Measurements from ENCODE around the gene CNNM4. TPM values are rescaled to one million over a fixed set of nuclear protein-coding genes. Genes with fewer than 3 reads are reported as not detected.

The CNNM4 gene
- polyA plus RNA-seq, 1 of the 3 experiments (the other 2 are of a cell fraction): 5.5 TPM

DNA sequence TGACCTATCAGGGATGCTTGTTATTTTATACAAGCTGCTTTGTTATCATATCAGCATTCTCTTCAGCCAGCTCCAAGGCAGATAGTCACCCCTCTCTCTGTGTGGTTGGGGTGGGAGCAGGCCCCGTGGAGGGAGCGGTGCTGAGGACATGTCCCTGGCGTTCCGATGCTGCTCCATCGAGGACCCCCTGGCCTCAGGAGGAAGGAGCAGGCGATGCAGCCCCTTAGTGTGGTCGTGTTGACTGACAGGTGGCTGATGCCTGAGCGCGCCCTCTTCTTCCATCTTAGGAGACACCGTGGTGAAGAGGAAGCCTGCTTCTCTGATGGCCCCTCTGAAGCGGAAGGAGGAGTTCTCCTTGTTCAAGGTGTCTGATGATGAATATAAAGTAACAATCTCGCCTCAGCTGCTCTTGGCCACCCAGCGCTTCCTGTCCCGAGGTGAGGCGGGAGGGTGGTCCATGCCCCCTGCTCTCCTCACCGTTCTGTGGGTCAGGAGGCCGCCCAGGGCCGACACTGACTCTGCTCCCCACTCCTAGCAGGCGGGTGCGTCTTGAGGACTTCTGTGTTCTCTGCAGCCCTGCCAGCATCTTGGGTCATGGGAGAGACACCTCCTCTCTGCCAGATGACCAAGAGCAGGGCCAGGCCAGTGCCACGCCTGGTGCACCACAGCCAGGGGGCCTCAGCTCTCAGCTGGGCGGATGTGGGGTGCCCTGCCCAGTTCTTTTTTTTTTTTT is 66.0 kb downstream of the CNNM4 start (continued):
- TF ChIP-seq TEAD4 (IDR thresholded peaks at IDR 0.05; ENCODE audit: borderline replicate concordance, insufficient read depth) (no peak), SIN3A (IDR thresholded peaks at IDR 0.05; ENCODE audit: borderline replicate concordance, low read depth, low read length) (no peak)

DNA sequence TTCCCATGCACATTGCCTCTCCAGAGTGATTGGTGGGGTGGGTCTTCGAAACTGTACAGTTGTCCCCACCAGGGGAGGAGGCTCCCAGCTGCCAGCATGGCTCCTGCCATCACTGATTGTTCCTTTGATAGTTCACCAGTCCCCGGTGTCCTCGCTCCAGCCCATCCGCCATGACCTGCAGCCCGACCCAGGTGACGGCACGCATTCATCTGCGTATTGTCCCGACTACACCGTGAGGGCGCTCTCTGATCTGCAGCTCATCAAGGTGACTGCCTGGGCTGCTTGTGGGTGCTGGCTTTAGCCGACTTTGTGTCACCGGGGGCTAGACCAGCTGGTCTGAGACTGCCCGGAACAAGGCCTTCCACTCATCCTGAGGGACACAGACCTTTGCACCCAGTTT is 67.7 kb downstream of the CNNM4 start:
- no peak overlapping the region for H3K27ac ChIP-seq (ENCODE audit: low read depth in 2 of 2, low read length in 1 of 2)

More for the DNA sequence above, 67.7 kb downstream of the CNNM4 start:
- POLR2A ChIA-PET: no interaction called here
- H3K4me1 ChIP-seq (ENCODE audit: control insufficient read depth in 1 of 2, insufficient read depth in 2 of 2, low read depth in 1 of 2, low read length in 1 of 2): peaks cover 0 to 3% of the 10 kb centered on the region in 2 experiments; a peak in 1 of 4 replicates
- H3K9ac ChIP-seq: no peak overlapping the region
- TF ChIP-seq RFX5 (IDR thresholded peaks at IDR 0.05; ENCODE audit: low read length) (no peak), RXRA (IDR thresholded peaks at IDR 0.05; ENCODE audit: borderline replicate concordance, low read depth) (no peak), POLR2AphosphoS5 (IDR thresholded peaks at IDR 0.05; ENCODE audit: low read depth, low read length) (no peak), NRF1 (IDR thresholded peaks at IDR 0.05; ENCODE audit: low read depth, low read length) (no peak), FOSL2 (IDR thresholded peaks at IDR 0.05; ENCODE audit: borderline replicate concordance, low read depth) (no peak), TAF1 (IDR thresholded peaks at IDR 0.05; ENCODE audit: borderline replicate concordance, low read depth, low read length) (no peak), RCOR1 (IDR thresholded peaks at IDR 0.05; ENCODE audit: low read length) (no peak), MXI1 (IDR thresholded peaks at IDR 0.05; ENCODE audit: low read depth, low read length) (no peak), RAD21 (IDR thresholded peaks at IDR 0.05; ENCODE audit: low read length) (no peak), ELF1 (IDR thresholded peaks at IDR 0.05) (no peak), YY1 (IDR thresholded peaks at IDR 0.05; ENCODE audit: low read depth) (no peak), FOXM1 (IDR thresholded peaks at IDR 0.05; ENCODE audit: low read depth) (no peak), EP300 (IDR thresholded peaks at IDR 0.05; ENCODE audit: borderline replicate concordance in 1 of 2, low read depth in 1 of 2, low read length in 1 of 2) (no peak), TCF12 (IDR thresholded peaks at IDR 0.05) (no peak), CHD2 (IDR thresholded peaks at IDR 0.05; ENCODE audit: low read length, partially characterized antibody) (no peak), NFIC (IDR thresholded peaks at IDR 0.05; ENCODE audit: borderline replicate concordance) (no peak), GABPA (IDR thresholded peaks at IDR 0.05; ENCODE audit: low read depth) (no peak)
- TF ChIP-seq, protein P1, sequence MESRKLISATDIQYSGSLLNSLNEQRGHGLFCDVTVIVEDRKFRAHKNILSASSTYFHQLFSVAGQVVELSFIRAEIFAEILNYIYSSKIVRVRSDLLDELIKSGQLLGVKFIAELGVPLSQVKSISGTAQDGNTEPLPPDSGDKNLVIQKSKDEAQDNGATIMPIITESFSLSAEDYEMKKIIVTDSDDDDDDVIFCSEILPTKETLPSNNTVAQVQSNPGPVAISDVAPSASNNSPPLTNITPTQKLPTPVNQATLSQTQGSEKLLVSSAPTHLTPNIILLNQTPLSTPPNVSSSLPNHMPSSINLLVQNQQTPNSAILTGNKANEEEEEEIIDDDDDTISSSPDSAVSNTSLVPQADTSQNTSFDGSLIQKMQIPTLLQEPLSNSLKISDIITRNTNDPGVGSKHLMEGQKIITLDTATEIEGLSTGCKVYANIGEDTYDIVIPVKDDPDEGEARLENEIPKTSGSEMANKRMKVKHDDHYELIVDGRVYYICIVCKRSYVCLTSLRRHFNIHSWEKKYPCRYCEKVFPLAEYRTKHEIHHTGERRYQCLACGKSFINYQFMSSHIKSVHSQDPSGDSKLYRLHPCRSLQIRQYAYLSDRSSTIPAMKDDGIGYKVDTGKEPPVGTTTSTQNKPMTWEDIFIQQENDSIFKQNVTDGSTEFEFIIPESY (IDR thresholded peaks at IDR 0.05; ENCODE audit: borderline replicate concordance, low read depth): no peak
- TF ChIP-seq, protein P2, sequence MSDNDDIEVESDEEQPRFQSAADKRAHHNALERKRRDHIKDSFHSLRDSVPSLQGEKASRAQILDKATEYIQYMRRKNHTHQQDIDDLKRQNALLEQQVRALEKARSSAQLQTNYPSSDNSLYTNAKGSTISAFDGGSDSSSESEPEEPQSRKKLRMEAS (IDR thresholded peaks at IDR 0.05; ENCODE audit: low read depth): no peak
- TF ChIP-seq, protein P3, sequence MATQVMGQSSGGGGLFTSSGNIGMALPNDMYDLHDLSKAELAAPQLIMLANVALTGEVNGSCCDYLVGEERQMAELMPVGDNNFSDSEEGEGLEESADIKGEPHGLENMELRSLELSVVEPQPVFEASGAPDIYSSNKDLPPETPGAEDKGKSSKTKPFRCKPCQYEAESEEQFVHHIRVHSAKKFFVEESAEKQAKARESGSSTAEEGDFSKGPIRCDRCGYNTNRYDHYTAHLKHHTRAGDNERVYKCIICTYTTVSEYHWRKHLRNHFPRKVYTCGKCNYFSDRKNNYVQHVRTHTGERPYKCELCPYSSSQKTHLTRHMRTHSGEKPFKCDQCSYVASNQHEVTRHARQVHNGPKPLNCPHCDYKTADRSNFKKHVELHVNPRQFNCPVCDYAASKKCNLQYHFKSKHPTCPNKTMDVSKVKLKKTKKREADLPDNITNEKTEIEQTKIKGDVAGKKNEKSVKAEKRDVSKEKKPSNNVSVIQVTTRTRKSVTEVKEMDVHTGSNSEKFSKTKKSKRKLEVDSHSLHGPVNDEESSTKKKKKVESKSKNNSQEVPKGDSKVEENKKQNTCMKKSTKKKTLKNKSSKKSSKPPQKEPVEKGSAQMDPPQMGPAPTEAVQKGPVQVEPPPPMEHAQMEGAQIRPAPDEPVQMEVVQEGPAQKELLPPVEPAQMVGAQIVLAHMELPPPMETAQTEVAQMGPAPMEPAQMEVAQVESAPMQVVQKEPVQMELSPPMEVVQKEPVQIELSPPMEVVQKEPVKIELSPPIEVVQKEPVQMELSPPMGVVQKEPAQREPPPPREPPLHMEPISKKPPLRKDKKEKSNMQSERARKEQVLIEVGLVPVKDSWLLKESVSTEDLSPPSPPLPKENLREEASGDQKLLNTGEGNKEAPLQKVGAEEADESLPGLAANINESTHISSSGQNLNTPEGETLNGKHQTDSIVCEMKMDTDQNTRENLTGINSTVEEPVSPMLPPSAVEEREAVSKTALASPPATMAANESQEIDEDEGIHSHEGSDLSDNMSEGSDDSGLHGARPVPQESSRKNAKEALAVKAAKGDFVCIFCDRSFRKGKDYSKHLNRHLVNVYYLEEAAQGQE (IDR thresholded peaks at IDR 0.05; ENCODE audit: low read depth, low read length): no peak
- H3K4me3 ChIP-seq (ENCODE audit: low read depth in 2 of 2, low read length in 1 of 2): no peak overlapping the region
- H3K4me2 ChIP-seq: no peak overlapping the region
- H3K36me3 ChIP-seq (replicated peaks in 1 of 2; ENCODE audit: control insufficient read depth in 1 of 2, insufficient read depth in 2 of 2, low read length in 1 of 2): peaks cover 8 to 53% of the 10 kb centered on the region in 2 experiments
- H3K79me2 ChIP-seq (ENCODE audit: insufficient read depth): no peaks in the 10 kb centered on the region
- WGBS (ENCODE audit: low lambda C conversion rate): 97% methylated on average over 14 of the region's 14 CpGs
- CTCF ChIA-PET: interaction anchor here (1.6 kb wide), 1 partner anchor 21 kb away, joined by 5 read pairs; no protein-coding TSS in a partner anchor
- H3K9me2 ChIP-seq: no peaks in the 10 kb centered on the region
- no peak for DNase-seq
- no peaks in the 10 kb centered on the region for H3K9me3 ChIP-seq
- peaks cover 7% of the 10 kb centered on the region for H3F3A ChIP-seq (replicated peaks; ENCODE audit: insufficient read depth)
- H3K27me3 ChIP-seq (ENCODE audit: insufficient read depth): no peaks in the 10 kb centered on the region
- H2AFZ ChIP-seq (ENCODE audit: low read depth): no peak overlapping the region
- 0 out of 2 replicates have a peak, but pooled peaks cover 7% of the 10 kb centered on the region for H4K20me1 ChIP-seq (ENCODE audit: insufficient read depth)
